ENCODE data around the gene CD8B.

The CD8B gene

DNA sequence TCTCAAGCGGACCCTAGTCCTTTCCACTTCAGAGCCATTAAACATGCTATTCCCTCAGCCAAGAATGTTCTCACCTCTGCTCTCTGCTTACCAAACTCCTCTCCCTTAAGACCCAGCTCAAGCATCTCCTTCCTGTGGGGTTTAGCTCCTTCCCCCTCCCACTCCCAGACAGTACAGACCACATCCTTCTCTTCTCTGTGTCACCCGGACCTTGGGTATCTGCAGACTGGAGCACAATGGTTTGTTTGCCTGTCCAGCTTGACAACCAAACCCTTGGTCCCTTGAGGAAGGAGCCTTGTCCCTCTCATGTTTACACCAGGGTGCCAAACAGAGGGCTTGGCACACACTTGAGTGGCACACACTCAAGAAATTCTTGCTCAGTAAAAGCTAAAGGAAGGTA lies 66.8 kb downstream of the CD8B start:
- no peak for DNase-seq

DNA sequence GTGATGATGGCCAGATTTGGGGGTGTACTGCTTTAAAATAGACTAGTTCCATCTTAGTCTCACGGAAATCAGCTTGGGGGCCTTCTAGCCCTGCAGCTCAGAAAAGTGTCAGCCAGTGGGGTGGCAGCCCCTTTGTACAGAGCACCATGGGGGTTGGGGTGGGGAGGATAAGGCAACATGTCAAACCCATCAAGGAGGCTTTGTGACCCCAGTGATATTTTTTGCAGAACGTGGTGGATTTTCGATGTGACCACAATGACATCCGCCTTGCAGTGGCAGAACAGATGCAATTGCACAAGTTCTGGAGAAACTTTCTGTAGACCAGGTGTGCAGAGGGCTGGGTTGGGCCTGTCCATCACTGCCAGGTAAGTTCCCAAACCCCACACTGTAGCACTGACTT lies 67.9 kb downstream of the CD8B start:
- no peak for DNase-seq

DNA sequence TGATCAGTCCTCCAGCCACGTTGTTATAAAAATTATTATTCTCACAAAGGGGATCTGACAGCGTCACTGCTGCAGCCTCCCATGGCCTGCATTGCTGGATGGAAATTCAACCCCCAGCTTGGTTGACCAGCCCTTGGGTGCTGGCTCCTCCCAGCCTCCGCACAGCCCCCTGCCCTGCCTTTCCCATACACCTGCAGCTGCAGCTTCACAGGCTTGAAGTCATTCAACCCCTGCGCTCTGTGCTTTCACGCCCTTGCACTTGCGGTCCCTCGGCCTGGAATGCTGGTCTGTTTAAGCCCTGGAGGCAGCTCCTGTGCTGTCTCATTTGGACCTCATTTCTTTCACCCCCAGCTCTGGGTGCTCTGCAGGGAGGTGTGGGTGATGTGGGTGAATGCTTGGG lies 70.1 kb downstream of the CD8B start:
- DNase-seq = no peak

DNA sequence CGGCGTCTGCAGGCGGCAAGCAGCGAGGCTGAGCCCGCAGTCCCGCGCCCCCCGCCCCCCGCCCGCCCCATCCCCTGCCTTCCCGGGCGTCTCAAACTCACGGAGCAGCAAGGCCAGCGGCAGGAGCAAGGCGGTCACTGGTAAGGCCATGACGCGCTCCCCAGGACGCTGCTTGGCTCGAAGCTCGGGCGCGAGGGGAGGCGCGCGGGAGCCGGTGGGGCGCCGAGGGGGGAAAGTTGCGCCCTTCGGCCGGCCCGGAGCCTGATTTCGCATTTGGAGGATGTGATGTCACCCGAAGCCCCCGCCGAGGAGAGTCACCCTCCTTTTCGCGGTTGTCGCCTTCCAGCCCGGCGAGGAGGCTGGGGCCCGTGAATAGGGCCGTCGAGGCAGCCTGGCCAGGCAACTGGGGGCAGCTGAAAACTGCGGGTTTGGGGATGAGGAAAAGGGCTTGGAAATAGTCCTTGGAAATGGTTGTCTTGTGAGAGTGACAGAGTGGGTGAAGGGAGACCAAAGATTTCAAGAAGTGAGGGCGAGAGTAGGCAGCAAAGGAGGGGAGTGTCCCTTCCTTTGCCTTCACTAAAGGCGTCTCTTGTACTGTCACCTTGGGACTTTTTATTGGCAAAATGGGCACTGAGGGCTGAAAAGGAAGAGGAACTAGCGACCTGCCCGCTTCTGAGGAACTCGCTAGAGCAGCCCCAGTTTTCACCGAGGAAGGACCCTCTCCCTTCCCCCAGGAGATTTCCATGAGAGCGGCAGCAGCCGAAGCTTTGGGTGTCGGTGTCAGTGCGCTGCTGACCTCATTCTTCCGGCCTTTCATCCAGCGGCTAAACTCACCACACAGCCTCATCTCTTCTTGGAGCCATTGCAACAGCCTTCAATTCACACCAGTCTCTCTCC lies 70.8 kb downstream of the CD8B start, which contains the start of gene CD8A:
CD8A (minus strand) TSS at position 238 of the 897 bp plus-strand sequence; CDS start at position 150, 88 bp downstream.
- no peak for DNase-seq

DNA sequence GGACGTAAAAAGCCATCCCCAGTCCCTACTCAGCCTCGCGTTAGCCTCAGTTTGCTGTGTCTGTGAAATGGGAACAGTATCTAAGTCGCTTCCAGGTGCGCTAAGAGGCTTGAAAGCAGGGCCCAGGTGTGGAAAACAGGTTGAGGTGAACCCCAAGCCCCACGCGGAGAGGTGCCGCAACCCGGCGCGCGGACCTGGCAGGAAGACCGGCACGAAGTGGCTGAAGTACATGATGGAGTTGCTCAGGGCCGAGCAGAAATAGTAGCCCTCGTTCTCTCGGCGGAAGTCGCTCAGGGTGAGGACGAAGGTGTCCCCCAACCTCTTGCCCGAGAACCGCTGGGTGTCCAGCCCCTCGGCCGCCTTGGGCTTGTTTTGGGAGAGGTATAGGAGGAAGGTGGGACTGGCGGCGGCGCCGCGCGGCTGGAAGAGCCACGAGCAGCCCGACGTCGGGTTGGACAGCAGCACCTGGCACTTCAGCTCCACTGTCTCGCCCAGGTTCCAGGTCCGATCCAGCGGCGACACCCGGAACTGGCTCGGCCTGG lies 71.5 kb downstream of the CD8B start:
- no peak for DNase-seq

DNA sequence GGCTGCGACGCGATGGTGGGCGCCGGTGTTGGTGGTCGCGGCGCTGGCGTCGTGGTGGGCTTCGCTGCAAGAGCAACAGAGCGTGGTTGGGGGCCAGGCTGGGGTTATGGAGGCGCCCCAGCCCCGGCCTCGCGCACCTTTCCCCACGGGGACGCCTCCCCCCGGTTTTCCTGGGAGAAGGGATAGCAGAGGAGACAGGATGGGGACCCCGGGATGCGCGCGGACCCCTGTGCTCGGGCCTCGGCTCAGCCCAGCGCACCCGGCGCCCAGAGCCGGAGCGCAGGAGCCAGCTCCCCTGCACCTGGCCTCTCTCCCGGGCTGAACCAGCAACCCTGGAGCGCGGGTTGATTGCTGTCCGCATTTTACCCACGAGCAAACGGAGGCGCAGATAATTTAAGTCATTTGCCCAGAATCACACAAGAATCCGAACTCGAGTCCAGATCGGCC lies 72.0 kb downstream of the CD8B start:
- no peak for DNase-seq

DNA sequence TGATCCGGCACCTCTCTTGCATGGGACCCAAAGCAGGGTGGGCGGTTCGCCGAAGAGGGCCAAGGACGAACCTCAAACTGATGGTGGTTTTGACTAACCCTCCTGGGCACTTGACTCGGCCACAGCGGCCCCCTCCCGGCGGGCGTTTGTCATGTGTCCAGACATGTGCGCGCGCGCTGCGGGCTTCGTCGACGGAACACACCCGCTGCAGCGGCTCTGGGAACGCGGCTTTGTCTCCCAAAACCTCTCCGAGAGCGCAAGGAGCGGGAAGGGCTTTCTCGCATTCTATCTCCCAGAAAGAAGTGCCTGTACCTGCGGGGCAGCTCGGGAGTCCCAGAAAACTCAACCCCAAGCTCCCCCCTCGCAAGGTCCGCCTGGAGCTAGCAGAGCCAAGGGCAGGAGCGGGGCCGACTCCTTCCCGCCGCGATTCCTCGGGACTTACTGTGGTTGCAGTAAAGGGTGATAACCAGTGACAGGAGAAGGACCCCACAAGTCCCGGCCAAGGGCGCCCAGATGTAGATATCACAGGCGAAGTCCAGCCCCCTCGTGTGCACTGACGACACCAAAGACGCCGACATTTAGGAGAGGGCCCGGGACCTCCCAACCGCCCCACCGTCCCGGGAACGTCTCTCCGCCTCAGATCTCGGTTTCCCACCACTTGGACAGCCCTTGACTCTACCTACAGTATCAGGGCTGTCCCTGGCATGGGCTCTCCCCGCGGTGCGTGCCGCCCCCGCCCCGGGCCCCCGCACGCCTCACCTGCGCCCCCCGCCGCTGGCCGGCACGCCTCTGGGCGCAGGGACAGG lies 72.6 kb downstream of the CD8B start:
- no peak for DNase-seq

DNA sequence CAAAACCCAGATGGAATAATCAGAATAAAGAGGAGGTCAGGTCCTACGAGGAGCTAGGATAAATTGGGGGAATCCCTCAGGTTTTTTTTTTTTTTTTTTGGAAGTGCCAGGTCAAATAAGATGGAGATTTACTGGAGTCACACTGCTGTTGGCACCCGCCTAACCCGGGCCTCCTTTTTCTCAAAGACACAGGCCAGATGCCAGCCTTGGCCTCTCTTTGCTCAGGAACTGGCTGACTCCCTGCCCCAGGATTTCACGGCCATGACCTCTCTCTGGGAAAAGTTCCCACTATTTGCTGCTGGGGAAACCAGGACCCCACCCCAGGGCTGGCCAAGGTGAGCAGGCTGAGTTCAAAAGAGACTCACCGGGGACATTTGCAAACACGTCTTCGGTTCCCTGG lies 73.5 kb downstream of the CD8B start:
- DNase-seq = no peak

DNA sequence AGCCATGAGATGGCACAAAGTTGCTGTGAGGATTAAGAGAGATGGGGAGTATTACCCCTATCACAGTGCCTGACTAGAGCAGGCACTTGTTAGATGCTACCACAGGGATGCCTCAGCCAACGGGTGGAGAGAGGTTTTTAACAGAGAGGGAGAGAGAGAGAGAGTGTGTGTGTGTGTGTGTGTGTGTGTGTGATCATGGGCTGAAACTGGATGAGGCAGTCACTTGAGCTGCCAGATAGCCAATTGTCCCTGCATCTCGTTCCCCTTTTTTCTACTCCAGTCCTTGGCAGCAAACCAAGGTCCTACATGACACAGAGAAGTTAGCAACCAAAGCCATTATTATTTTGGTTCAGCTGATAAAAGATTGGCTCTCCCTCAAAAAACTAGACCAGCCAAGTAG lies 74.0 kb downstream of the CD8B start:
- DNase-seq = peak; percentile 39

DNA sequence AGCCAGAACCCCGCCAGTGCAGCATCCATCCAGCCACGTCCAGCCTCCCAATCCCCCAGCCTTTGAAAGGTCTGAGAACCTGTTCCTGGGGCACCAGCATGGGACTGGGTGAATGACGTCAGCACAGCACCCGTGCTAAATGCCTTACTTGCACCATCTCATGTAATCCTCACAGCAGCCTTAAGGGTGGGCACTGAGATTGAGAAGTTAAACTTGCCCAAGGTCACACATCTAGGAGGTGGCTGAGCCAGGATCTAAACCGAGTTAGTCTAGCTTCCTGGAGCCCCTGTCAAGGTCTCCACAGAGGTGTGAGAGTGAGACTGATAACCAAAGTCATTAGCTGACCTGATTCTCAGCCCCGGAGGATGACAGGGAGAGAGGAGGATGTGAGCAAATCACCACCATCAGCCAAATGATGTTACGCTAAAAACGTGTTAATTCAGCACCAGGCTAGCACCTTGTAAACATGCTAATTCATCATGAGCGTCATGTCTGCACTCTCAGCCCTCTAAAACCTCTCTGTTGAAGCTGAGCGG lies 75.6 kb downstream of the CD8B start:
- no peak for DNase-seq

DNA sequence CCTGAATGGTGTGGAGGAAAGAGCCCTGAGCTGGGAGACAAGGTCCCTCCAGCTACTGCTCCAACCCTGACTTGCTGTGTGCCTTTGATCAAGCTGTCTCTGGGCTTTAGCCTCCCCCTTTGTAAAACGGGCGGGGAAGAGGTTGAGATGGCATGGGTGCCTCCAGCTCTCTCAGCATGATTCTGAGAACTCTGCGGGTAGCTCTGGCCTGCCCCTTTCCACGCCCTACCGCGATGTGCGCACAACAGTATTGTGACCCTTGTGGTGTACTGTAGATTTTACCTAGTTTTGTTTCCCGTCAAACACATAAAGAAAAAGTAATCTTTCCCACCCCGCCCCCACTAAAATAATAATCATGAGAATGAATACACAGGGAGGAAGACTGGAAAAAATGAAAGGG lies 76.2 kb downstream of the CD8B start:
- DNase-seq = no peak

DNA sequence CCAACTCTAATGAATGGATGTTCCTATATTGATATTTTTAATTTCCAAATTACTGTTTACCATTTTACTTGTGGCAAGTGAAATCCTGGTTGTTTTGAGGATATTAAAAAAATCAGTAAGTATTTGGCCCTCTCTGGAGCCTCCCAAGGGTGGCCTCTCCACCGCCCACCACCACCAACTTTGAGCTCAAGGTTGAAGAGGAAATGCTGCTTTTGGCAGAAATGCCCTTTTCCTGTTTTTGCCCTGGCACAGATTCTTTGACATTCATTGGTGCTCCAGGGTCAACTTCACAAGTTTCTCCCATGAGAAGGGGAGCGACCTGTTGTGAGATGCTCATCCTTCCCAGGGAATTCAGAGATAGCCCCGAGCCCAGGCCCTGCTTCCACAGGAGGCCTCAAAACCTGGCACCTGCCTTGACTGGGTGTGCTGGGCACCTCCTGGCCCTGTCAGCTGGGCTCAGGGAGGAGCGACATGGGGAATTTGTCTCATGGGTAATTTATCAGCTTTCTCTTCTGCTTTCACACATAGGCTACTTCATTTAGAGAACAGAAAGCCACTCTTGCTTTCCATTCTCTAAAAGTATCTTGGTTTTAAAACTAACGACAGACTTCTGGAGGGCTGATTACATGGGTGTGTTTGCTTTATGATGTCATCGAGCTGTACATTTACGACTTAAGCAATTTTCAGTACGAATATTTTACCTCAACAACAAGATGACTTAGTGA lies 77.9 kb downstream of the CD8B start:
- DNase-seq = no peak

DNA sequence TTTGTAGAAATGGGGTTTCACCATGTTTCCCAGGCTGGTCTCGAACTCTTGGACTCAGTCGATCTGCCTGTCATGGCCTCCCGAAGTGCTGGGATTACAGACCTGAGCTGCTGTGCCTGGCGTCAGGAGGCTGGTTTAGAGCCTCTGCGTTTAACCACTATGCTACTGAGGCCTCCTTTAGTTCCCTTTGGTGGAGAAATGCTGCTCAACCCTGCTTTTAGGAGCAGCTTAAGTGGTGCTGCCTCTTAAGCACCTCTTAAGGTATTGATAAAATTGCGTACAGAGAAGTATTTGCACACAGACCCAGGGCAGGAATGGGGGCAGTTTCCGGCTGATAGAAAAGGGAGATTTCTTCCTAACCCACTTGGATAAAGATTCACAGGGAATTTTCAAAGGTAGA lies 78.9 kb downstream of the CD8B start:
- DNase-seq = no peak

DNA sequence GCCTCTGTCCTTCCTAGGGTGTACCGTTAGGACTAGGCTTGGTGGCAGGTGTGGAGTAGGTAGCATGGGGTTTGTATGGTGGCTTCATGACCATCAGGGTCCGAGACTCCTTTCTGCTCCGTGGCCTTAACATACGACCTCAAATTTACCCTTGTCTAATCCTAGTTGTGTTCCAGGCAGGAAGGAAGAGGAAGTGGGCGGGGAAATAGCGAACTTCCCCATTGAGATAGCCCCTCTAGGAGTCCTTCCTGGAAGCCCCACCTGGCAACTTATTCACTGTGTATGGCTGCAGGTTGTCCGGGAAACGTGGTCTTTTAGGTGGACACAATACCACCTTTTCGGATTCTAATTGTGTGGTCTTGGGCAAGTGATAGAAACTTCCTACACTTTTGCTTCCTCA lies 80.3 kb downstream of the CD8B start:
- no peak for DNase-seq

DNA sequence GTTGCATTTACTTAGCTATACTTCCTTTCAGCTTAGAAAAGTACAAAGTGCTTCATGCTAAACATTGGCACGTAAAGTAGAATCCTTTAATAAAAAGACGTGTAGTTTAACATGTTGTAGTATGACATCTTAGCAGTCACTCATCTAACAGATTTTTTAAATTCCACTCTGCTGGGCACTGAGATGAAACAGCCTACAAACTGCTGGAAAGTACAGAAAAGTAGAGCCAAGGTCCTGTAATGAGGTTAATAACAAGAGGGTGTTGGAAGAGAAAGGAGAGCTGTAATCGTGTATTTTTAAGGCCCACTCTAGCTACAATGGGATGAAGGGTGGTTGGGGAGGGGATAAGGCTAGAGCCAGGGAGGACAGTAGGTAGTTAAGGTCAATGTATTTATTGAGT lies 81.7 kb downstream of the CD8B start:
- no peak for DNase-seq

DNA sequence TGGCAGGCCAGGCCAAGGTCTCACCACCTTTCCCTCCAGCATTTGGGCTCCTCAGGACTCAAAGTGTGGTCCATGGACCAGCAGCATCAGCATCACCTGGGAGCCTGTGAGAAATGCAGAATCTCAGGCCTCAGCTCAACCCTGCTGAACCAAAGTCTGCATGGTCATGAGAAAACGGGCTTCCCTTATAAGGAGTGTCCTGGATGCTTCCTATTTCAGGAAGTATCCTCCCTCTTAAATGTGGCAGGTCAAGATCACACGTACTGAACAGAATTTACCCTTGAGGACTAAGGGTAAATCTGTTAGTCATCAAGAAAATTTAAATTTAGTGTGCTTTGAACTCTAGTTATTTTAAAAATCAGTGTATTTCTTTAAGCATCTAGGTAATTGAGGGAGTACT lies 82.7 kb downstream of the CD8B start:
- DNase-seq = no peak

DNA sequence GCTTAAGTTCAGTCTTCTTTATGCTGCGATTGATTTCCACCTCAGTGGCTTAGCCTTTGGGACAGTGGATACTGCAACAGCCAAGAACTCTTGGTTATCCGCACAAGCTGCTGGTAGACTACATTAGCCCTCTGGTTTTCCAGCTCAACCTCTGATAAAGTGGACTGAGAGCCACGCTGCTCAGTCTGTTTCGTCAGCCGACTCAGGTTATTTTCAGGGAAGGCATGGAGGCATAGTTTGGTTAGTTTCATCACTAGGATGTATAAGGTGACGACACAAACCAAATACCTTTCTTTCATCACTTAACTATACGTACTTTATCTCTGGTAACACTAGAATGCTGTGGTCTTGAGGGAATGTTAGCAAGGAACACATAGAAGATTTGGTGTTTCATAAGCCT lies 85.2 kb downstream of the CD8B start:
- DNase-seq = no peak

DNA sequence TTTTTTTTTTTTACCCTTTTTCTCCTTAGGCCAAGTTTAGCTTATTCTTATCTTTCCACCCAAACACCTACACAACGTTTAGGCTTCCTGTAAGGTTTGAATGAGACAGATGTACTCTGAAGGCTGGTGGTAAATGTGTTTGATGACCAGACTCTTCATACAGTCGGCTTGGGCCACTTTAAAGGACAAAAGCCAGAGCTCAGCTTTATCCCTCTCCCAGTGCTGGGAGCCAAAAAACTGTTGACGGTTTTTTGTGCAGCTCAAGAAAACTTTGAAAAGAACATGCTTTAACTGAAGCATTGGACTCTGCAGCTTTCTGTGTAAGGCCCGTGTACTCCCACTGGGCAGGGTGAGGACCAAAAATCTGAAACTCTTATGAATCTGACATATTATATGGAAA lies 86.3 kb downstream of the CD8B start:
- DNase-seq = no peak

DNA sequence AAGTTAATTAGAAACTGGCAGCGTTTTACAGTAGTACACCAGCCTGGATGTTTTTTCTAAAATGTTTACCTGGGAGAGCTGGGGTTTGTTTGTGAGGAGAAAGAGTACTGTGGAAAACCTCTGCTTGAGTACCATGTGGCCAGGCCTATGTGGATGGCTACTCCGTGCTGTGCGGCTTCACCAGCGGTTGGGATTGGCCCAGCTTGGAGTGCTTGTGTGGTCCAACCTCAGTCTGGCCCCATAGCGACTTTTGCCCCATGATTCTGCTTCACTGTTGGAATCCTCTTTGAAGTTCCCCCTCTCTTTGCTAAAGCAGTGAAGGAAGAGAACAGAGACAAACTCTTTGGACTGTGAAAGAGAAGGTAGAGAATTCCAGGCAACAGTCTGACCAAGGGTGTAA lies 86.8 kb downstream of the CD8B start:
- DNase-seq = no peak

DNA sequence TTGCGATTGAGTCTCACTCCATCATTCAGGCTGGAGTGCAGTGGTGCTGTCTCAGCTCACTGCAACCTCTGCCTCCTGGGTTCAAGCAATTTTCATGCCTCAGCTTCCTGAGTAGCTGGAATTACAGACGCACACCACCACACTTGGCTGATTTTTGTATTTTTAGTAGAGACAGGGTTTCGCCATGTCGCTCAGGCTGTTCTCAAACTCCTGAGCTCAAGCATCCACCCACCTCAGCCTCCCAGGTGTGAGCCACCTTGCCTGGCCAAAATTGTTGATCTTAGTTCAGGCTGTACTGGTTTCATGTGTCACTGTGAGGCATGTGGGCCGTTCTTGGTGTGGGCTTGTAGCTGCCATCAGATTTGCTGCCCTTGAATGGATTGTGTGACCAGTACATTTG lies 89.1 kb downstream of the CD8B start:
- DNase-seq = no peak

DNA sequence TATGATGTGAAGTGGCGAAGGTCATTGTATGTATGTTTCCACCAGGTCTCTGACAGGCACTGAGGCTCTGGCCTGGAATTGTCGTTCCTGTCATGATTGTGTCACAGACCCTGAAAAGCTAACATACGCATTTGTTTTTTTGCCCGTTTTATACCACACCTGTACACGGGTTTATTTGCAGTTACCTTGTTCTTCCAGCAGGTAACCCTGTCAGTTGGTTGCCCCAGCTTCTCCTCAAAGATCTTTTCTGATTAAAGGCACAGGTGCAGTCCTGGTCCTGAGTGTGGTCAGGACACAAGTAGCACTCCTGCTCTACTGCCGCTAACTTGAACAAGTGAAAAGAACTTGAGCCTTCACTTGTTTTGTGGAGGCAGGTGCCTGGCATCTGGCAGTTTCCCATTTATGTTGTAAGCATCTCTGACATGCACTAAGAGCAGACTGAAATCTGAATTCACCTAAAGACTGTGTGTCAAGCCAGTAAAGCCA lies 90.8 kb downstream of the CD8B start:
- DNase-seq = no peak

DNA sequence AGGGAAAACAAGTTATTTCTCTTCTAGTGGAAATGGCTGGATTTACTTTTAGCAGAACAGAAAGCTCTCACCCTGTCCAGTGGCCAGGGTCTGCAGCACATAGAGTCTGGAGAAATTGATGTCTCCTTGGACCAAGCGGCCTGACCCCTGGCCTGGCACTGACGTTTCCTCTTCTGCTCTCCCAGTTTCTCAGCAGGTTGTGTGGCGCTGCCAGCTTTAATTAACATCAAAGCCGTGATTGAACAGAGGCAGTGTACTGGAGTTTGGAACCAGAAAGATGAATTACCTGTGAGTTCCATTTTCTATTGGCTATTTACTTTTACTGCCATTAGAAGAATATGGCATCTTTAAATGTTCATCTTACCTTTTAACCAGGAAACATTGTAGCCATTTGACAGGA lies 91.8 kb downstream of the CD8B start:
- DNase-seq = no peak

Measured in right hindlimb (tissue), 1 donor.